ENCODE measurements around the gene ZNF467.

The ZNF467 gene

DNA sequence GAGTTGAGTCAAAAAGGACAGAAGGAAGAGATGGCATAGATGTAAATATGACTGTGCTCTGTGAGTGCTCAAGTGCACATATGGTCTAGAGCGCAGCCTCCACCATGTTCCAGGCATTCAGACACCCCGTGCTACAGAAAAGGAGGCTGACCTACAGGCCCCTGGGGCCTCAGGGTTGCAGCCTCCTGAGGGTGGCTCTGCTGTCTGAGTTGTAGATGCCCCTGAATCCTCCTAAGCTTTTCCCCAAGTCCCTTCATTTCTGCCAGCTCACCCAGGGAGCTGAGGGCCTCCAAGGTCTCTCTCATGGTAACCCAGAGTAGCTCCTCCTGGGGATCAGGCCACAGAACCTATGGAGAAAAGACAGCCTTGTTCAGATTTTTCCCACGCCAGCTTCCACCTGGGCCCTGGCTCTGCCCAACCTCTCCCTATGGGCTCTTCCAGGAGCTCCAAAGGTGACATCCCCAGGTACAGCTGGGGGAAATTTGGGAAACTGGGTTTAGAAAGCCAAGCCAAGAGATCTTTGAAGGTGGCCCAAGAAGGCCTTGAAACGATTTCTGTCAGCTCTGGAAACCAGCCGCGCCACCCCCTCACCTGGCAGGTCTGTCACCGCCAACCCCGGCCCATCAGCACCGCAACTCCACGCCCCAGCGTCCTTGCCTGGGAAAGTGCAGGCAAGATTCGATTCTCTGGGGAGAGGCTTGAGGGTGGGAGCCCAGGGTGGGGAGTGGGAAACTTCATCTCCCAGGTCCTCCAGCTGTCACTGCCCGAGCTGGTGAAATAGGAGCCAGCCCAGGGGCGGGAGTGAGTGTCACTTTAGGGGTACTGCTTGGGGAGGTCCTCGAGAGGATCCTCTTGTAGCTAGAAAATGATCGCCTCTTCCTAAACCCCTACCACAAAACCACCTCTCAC is 2.4 kb downstream of the ZNF467 start:
- no peak for DNase-seq (ENCODE audit: low read depth)

DNA sequence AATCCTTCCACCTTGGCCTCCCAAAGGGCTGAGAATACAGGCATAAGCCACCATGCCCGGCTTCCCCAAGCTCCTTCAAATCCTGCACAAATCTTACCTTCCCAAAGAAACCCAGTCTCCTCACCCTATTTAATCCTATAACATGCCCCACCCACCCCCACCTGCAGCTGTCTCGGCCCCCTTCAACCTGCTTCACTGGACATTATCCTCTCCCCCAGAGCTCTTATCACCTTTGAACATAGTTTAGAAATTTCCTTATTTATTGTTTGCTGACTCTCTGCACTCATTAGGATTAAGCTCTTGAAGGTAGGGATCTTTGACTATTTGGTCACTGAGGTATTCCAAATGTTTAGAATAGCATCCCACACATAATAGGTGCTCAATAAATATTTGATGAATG is 3.5 kb downstream of the ZNF467 start:
- no peak for DNase-seq (ENCODE audit: low read depth)

DNA sequence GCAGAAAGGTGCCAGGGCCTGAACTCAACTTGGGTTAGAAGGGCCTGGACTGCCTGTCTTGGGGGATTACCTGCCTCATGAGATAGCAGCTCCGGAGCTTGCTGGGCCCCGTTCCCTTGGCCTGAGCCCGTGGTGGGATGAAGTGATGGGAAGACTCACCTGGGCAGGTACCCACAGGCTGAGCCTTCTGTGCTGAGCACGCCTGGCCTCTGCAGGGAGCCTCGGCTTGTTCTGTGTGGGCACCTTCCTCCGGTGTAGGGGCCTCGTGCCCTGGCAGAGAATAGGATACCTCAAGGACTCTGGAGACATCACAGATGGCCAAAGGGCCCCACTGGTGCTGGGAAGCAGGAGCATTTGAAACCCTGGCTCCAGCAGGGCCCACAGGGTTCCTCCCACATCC is 4.5 kb downstream of the ZNF467 start:
- no peak for DNase-seq (ENCODE audit: low read depth)

DNA sequence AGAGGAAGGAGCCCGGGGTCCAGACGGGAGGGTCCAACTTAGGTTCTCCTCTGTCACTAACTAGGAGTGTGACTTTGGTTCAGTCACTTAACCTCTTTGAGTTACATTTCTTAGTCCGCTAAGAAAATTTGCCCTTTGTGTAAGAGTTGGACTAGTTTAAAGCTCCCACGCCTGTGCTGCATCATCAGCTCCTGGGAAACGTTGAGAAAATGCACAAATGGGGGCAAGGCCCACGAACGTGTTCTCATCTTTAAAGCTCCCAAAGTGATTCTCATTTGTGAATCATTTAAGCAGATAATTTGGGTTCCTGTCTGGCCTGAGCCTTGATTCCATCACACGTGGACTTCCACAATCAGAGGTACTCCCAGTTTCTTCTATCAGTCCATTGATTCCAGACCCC is 6.3 kb downstream of the ZNF467 start:
- DNase-seq (ENCODE audit: low read depth), result no peak

DNA sequence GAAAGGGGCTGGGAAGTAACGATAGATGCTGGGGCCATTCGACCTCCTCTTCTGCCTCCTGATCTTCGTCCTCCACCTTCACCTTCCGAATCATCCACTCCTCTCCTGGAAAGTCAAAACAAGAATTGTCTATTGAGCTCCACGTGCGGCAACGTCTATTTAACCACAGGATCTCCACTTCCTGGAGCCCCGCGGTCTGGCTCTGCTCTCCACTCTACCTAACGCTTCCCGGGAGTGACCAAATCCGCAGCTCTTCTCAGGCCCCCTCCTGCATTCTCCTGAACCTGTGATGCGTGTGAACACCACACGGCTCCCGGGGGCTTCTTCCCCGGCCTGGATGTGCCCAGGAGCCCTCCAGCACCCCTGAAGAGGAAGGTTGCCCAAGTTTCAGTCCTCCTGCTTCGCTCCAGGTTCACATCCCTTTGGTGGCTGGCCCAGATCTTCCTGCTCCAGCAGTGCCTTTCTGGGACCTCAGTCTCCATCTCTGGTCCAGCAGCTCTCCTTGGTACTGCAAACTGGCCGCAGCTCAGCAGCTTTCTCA is 7.2 kb downstream of the ZNF467 start:
- no peak for DNase-seq (ENCODE audit: low read depth)

DNA sequence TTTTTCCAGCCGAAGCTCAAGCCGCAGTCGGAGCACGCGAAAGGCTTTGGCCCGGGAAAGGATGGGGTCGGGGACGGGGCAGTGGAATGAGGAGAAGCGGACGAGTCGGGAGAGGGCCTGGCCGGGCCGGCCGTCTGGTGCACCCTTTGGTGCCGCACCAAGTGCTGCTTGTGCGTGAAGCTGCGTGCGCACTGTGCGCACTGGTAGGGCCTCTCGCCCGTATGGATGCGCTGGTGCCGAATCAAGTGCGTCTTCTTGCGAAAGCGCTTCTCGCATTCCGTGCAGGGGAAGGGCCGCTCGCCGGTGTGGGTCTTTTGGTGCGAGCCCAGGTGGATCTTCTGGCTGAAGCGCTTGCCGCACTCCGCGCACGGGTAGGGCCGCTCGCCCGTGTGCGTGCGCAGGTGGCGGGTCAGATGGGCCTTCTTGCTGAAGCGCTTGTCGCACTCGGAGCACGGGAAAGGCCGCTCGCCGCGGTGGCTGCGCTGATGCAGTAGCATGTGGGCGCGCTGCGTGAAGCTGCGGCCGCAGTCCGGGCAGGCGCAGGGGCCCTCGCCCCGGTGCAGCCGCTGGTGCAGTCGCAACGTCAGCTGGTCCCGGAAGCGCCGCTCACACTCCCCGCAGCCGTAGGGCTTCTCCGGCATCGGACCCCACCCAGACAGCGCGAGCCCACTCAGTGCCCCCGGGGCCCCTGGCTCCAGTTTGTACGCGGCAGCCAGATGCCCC is 7.8 kb downstream of the ZNF467 start:
- no peak for DNase-seq (ENCODE audit: low read depth)

DNA sequence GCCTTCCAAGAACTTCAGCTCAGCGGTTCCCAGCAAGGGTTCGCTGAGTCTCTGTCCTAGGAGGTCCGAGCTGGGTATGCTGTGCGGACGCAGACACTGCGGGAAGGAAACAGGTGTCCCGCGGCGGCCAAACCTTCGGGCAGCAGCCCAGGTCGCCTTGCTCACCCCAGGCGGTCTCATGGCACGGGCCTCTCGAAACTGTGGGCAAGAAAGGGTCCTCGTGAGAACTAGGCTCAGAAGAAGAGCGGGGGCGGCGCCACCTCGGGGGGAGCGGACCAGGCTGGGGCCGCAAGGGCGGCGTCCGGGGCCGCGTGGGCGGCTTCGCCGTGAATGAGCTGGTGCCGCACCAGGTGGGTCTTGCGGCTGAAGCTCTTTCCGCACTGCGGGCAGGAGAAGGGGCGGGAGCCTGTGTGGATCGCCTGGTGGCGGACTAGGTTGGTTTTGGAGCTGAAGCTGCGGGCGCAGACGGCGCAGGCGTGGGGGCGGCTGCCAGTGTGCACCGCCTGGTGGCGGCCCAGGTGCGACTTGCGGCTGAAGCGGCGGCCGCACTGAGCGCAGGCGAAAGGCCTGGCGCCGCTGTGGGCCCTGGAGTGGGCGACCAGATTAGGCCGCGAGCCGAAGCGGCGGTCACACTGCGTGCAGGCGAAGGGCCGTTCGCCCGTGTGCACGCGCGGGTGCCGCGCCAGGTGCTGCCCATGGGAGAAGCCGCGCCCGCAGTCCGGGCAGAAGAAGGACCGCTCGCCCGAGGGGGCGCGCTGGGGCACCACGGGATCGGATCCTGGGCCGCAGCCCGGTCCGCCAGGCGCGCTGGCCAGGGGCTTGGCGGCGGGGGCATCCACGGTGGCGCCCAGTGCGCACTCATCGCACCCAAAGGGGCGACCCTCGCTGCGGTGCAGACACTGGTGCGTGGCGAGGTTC is 8.6 kb downstream of the ZNF467 start:
- DNase-seq (ENCODE audit: low read depth), result no peak

DNA sequence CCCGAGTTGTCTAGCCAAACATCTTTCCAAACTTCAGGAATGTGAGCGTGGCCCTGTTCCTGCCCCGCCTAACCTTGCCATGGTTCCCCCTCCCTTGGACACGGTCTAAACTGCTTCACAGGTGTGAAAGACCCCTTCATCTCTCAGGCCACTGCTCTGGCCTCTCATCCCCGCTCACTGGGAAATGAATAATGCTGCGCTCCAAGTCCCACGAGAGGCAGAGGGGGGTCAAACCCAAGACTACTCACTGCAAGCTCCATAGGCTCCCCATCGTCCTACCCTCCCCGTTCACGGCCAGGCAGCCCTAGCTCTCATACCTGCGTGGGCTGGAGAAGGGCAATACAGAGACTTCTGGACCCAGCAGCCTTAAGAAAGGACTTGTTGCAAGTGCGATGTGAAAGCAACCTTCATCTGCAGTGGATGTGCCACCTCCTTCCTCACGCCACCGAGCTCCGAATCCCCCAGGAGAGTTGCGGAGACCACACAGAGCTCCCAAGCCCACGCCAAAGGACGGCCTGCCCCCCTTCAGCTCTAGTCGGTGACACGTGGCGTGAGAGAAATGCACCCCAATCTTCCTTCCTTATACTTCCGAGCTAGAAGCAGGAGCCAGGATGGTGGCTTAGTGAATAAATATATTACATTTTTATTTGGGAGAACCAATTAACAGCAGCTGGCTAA is 9.7 kb downstream of the ZNF467 start:
- no peak for DNase-seq (ENCODE audit: low read depth)

DNA sequence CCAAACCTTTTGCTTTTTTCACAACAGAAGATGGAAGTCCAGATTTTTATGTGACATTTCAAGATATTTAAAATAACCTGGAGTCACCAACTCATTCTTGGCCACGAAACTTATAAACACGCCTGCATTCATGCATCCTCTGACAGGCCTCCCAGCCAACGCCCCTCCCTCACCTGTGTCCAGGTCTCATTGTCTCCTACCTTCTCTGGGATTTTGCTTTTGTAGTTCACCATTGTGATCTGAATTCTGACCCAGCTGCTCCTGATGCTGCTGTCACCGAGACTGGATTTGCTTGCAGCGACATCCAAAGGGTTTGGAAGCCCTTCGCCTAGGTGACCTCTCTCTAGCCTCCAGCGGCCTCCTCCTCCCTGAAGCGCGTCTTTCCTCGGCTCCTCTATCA is 10.8 kb downstream of the ZNF467 start:
- no peak for DNase-seq (ENCODE audit: low read depth)

DNA sequence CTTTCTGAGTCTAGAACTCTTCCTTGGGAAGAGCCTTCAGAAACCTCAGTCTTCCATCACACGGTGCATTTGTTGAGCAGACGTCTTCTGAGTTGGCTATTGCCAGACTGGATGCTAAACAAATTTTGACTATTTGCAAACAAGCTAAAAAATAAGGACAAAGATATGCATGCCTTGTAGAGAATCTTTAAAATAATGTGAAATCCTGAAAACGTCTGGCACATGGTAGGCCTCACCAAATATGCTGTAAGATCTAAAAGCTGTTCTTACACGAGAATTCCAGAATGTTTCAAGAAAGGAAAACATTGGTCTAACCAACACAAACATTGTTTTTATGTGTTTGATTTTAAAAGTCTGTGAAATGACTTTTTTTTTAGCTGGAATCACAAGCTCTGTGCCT is 11.3 kb downstream of the ZNF467 start:
- DNase-seq (ENCODE audit: low read depth), result no peak

DNA sequence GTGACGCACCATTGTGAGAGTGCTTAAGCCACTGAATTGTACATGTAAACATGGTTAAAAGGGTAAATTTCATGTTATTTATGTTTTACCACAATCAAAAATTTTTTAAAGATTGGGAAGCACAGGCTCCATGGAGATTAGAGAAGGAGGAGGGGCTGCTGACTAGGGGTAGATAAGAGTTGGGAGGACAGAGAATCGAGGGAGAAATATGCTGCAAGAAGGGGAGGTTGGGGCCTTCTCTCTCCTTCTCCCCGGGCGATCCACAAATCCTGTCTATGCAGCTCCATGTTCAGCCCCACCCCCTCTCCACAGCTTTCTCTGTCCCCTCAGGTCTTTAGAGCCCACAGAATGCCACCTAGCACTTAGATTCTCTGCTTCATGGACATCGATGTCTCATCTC is 12.1 kb downstream of the ZNF467 start:
- DNase-seq (ENCODE audit: low read depth), result no peak

DNA sequence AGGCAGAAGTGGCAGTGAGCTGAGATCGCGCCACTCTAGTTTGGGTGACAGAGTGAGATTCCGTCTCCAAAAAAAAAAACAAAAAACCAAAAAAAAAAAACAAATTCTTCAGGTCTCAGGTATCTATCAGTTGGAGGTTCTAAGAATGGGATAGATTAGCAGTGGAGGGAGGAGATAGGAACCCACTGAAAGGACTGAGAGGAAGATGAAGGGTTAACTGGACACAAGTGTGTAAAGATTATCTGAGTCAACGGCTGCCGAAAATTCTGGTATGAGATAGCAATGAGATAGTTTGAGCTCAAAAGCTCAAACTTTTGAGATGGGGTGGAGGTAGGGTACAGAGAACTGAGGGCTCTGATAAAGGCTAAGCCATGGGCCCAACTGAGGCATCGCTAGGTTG is 12.8 kb downstream of the ZNF467 start:
- no peak for DNase-seq (ENCODE audit: low read depth)

DNA sequence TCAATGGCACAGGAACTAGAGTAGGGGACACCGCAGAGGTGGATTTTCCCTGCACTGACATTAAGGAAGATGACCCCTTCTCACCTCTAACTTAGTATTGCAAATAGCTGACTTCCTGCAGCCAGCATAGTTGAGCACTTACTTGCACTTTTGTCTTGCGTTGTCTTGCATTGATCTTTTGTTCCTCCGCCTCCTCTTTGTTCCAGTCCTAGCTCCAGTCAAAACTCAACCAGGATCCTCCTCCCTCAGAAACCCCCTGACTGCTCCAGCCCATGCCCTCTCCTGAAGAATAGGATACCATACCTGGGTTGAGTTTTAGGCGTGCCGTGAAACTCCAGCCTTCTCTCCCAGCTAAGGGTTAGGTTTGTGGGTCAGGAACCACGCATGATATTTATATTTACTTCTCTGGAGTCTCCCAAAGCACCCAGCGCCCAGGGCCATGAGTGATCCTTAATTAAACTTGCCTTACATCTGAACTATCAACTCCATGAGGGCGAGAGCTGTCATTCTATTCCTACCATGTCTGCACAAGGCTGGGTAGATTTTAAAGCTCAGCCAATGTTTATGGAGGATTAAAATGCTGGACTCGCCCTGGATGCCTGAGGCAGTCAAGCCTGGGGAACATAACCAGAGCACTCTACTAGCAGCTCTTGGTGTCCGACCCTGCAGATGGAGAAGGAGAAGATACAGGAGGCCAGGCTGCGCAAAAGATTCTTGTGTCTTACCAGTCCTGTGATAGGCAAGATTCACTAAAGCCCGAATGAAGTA is 14.1 kb downstream of the ZNF467 start:
- no peak for DNase-seq (ENCODE audit: low read depth)

DNA sequence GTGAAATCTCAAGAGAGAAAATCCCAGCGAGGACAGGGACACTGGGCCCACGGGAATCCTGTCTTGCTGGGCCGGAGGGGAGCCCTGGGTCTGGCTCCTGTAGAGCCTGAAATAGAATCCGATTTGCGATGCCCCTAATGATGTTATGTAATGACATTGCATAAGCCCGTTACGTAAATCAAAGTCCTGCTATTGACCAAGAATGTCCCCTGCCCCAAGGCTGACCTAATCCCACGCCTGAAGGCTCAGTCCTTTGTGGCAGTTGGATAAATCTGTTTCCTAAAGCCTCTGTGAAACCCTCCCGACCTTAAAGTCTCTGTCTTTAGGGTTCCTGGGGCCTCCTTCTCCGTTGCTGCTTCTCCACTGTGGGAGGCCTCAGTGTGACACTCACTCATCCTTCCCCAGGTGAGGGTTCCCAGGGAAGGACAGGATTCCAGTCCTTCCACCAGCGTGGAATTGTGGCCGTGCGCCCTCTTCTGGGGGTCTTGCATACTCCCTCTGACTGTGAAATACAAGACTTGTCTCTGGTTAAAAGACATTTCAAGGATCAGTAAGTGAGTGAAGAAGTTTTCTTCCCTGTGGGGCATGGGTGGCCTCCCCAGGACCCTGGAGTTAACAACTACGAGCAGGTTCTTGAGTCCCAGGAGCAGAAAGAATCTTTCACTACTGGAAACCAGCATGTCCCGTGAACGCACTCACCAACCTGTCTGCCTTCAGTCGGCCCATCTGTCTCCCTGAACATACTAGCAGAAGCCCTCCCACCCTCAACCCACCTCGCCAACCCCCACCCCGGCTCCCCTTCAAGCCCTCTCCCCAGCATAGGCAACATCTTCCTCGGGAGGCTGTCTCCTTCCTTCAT is 19.8 kb downstream of the ZNF467 start:
- DNase-seq (ENCODE audit: low read depth), result no peak

DNA sequence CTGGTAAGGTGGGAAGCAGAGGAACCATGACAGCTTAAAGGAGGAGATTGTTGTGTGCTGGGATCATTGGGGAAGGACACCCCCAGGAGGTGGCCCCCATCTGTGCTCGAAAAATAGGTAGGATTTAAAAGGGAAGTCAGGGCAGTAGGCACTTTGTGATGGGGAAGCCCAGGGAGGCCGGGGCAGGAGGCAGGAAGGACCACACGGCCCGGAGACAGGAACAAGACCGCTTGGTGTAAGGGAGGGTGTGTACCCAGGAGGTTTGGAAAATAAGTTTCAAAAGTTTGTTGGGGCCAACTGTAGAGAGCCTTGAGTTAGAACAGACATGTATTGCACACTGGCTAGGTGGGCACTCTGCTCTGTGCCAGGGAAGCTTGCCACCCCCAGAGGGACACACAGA is 20.7 kb downstream of the ZNF467 start:
- DNase-seq (ENCODE audit: low read depth), result no peak

DNA sequence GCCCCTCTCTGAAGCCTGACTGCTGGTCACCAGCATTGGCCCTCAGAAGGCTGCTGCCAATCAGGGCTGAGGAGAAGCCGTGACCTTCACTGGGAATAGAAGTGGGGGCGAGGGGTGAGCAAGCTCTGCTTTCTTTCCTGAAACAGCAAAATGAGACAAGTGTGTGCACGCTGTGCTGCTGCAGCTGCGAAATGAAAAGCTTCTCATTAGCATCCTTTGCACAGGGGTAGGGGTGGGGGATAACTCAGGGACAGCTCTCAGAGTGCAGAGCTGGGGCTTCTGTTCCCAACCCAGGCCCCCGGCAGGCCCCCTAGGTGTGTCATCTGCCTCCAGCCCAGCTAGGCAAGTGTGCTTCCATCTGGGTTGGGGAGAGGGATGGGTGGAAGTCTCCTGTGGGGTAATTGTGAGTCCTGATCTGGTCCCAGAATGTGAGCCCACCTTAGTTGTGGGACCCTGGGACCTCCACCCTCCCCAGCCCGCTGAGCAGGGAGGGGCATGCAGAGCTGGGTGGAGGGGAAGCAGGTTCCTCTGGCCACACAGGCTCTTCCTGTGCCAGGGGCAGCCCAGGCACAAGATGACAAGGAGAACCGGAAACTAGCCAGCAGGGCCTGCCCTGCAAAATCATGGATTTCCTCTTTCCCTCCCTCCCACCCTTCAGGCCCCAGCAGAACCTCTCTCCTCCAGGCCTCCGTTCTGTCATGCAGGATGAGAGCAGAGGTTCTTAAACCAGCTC is 22.2 kb downstream of the ZNF467 start:
- no peak for DNase-seq (ENCODE audit: low read depth)

DNA sequence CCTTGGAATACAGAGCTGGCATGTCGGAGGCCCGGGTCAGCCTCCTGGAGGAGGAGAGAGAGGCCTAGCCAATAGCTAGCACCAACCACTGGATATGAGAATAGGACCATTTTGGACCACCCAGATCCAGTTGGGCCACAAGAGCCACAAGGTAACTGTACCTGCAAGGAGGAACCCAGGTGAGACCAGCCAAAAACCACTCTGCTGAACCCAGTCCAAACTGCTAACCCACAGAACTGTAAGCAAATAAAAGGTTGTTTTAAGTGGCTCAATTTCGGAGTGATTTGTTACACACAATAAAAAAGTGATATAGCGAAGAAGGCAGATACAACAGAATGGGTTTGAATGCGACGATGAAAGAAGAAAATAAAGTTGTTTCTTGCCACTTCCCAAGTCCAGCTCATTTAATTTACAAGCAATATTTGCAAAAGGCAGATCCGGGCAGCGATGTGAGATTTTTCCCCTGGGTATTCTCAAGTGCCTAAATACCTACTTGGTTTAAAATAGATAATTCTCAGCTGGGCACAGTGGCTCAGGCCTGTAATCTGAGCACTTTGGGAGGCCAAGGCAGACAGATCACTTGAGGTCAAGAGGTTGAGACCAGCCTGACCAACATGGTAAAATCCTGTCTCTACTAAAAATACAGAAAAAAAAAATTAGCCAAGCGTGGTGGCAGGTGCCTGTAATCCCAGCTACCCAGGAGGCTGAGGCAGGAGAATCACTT is 23.1 kb downstream of the ZNF467 start:
- DNase-seq (ENCODE audit: low read depth), result no peak

DNA sequence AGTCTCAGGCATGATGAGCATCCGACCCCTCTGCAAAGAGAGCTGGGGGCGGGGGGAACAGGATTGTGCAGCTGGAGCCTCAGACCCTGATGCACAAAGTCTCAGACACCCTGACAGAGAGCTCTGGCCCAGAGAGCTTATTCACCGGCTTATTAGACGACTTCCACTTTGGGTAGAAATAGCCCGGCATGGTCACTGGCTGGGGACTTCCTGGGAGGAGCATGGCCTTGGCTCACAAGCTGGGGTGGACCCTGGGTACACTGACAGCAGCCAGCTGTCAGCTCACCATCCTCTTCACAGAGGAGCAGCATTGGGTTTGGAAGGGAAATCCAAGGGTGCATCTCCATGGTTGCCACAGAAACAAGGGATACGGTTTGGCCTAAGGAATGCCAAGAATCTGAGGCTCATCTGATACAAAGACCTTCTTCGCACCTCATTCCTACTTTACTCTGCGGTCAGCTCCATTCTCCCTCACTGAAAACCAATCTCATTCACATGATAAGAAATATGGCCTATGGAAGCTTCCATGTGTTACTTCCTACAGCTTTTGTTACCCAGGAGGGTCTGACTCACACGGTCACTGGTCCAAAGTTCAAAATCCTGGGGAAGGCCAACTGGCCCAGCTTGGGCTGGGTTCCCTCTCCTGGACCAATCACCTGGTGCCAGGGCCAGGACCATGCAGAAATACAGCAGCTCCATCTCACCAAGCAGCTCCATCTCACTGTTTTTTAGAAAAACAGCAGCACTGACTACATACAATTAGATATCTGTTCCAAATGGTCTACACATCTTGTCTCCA is 25.1 kb downstream of the ZNF467 start:
- no peak for DNase-seq (ENCODE audit: low read depth)
